SK-N-MC (cell line): Measurements from ENCODE around the gene KRTAP10-9.
"Not testable (repeated sequence)": the region's sequence is repeated elsewhere in the genome, so short reads cannot be mapped to it uniquely, and the experiment has no call there.

ENCODE experiments used
- DNase-seq: peaks from one replicate; pipeline ENCODE4 v3.0.0-alpha.2; 2011; ENCODE audit warnings: low read depth, low spot score
- H3K27ac ChIP-seq: fragments of 200-600 bp; sonication (generic); 2 replicates; pipeline ENCODE4 v1.5.1; 2016; ENCODE audit warnings: mixed run types
- H3K36me3 ChIP-seq: fragments of 200-600 bp; sonication (generic); 2 replicates; pipeline ENCODE4 v1.6.1; 2017; ENCODE audit warnings: antibody characterized with exemption, low read length, mixed read lengths; ENCODE audit not compliant: insufficient read depth
- H3K4me3 ChIP-seq: fragments of 200-600 bp; sonication (generic); 2 replicates; pipeline ENCODE4 v1.5.1; 2016
- H3K9ac ChIP-seq: fragments of 200-600 bp; sonication (generic); 2 replicates; pipeline ENCODE4 v1.8.0; 2017; ENCODE audit warnings: mixed run types, mixed read lengths; ENCODE audit not compliant: insufficient read length
- H3K9me3 ChIP-seq: fragments of 200-600 bp; sonication (generic); 2 replicates; pipeline ENCODE4 v1.6.1; 2017; ENCODE audit warnings: low read depth, mild to moderate bottlenecking, antibody characterized with exemption, low read length, moderate library complexity, mixed read lengths
- EZH2 ChIP-seq: fragments of 200-600 bp; sonication (generic); IDR thresholded peaks from one replicate; pipeline ENCODE4 v1.6.1; 2017; ENCODE audit warnings: antibody characterized with exemption
- FOXP2 ChIP-seq: optimal IDR thresholded peaks from 2 replicates; pipeline ENCODE3; 2011; ENCODE audit warnings: mild to moderate bottlenecking, moderate library complexity; ENCODE audit not compliant: insufficient read depth; ENCODE audit errors: extremely low read length, control extremely low read depth
- POLR2AphosphoS5 ChIP-seq: IDR thresholded peaks from 2 replicates; pipeline ENCODE4 v1.6.1; 2012; ENCODE audit warnings: mild to moderate bottlenecking, low read depth, low read length, borderline replicate concordance

KRTAP10-9 gene

DNA sequence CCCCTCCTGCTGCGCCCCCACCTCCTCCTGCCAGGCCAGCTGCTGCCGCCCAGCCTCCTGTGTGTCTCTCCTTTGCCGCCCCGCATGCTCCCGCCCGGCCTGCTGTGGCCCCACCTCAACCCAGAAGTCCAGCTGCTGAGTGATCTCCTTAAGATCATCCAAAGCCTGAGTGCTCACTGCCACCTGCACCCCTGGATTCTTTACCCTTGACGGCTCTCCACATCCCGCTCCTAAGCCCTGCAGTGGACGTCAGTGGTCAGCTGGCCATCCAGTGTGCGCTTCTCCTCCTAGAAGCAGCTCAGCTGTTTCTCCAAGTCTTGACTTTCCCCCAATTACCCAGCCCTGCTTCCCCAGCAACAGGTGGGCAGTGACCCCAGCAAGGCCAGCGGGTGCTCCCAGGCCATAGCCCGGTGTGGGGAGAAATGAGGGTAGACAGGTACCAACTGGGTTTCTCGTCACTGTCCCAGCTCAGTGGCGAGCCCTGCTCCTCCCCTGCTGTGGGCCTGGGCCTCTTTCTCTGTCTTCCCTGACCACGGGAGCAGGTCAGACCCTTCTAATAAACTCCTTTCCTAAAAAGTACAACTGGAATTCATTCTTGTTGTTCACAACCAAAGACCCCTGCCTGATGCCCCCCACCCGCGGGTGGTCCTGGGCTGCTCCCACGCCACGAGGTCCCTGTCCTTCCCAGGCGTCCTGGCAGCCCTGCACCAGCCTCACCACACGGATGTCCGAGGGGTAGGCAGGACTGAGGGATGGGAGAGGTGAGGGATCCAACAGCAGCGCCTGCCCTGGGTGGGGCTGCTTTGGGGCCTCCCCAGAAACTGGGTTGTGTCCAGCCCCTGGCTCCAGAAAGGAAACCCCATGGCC, 25.1 kb upstream of the KRTAP10-9 start:
- Histone ChIP-seq H3K9ac (no peak overlapping the region), H3K9me3 (no peaks in the 10 kb centered on the region), H3K36me3 (peaks cover 17% of the 10 kb centered on the region), H3K27ac (no peak overlapping the region), H3K4me3 (no peak overlapping the region)
- TF ChIP-seq FOXP2 = no peak
- no peak for TF ChIP-seq POLR2AphosphoS5
- TF ChIP-seq EZH2 = no peak
- DNase-seq = no peak

DNA sequence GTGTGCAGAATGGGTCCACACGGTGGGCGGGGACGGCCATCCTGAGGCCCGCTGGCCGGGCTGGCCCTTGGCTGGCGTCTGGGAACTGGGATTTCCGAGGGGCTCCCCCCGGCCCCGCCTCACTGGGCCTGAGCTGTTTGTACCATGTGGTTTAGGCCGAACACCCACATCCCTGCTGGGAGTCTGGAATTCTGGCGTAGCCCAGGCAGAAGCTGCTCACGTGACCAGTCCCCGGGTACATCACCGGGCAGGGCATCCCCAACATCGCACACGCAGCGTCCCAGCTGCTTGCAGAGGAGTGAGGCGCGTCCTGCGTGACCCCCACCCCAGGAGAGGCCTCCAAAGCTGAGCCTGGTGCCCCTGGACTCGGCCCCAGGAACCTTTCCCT, 24.4 kb upstream of the KRTAP10-9 start:
- no peaks in the 10 kb centered on the region for H3K9me3 ChIP-seq
- no peak overlapping the region for H3K27ac ChIP-seq
- TF ChIP-seq FOXP2 = no peak
- no peak for TF ChIP-seq POLR2AphosphoS5
- no peak for TF ChIP-seq EZH2
- no peak overlapping the region for H3K4me3 ChIP-seq
- no peak for DNase-seq
- H3K9ac ChIP-seq = no peak overlapping the region
- peaks cover 17% of the 10 kb centered on the region for H3K36me3 ChIP-seq

DNA sequence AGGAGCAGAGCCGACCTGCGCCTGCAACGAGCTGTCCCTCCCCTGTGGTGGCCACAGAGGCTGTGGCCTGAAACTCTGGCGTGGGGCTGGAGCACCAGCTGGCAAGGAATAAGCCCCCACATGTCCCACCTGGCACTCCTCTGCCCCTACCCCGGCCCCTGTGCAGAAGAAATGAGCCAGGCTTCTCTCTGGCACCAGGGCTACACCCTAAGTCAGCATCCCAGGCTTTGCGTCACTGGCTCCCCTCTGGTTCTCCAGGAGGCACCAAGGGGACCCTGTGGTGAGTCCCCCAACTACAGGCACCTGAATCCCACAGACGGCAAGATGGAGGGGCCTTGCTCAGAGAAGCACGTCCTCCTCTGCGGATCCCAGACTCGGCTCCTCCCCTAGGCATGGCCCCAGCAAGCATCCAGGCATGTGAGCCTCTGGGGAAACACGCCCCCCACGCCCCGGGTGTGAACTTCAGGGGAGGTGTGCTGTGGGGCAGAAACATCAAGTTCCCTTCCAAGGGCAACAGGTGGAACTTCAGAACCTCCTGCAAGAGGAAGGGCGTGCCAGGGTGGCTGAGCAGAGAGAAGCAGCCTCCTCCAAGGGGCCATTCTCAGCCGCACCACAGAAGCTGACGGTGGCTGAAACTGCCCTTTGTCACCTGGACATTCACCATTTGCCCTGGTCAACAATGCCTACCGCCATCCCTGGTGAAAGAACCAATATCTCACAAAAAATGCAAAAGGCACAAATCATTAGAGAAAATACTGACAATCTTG, 23.6 kb upstream of the KRTAP10-9 start:
- Histone ChIP-seq H3K9me3 (no peaks in the 10 kb centered on the region), H3K9ac (no peak overlapping the region), H3K36me3 (peaks cover 17% of the 10 kb centered on the region), H3K4me3 (no peak overlapping the region), H3K27ac (no peak overlapping the region)
- DNase-seq = no peak
- TF ChIP-seq EZH2 (no peak), POLR2AphosphoS5 (no peak), FOXP2 (no peak)

DNA sequence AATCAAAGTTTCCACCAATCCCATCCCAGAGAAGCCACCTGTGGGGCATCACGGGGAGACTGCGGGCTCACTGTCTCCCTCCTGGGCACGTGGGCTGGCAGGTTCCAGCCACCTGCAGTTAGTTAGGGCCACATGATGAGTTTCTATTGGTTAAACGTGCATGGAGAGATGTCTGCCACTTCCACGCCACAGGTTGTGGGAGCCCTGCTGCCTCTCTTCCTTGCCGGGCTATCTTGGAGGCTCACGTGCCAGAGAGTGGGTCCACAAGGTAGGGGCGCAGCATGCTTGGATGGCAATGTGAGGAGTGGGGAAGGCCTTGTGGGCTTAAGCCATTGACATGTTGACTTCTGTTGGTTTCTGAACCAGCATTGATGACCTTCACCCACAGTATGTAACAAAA, 23.0 kb upstream of the KRTAP10-9 start:
- no peak overlapping the region for H3K9ac ChIP-seq
- H3K27ac ChIP-seq = no peak overlapping the region
- H3K9me3 ChIP-seq = no peaks in the 10 kb centered on the region
- TF ChIP-seq FOXP2 (no peak), EZH2 (no peak), POLR2AphosphoS5 (no peak)
- peaks cover 17% of the 10 kb centered on the region for H3K36me3 ChIP-seq
- no peak for DNase-seq
- no peak overlapping the region for H3K4me3 ChIP-seq

DNA sequence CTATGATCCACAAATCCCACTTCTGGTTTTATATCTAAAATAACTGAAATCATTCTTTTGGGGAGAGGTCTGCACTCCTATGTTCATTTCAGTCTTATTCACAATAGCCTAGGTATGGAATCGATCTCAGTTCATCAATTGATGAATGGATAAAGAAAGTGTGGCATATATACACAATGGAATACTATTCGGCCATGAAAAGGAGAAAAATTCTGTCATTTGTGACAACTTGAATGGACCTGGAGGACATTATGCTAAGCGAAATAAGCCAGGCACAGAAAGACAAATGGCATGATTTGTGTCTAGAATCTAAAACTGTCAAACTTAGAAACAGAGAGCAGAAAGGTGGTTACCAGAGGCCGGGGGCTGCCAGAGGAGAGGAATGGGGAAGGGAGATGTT, 20.4 kb upstream of the KRTAP10-9 start:
- Histone ChIP-seq H3K9me3 (no peaks in the 10 kb centered on the region), H3K27ac (no peak overlapping the region), H3K4me3 (no peak overlapping the region), H3K9ac (no peak overlapping the region), H3K36me3 (peaks cover 17% of the 10 kb centered on the region)
- TF ChIP-seq EZH2 = no peak
- no peak for TF ChIP-seq FOXP2
- no peak for TF ChIP-seq POLR2AphosphoS5
- DNase-seq = no peak

DNA sequence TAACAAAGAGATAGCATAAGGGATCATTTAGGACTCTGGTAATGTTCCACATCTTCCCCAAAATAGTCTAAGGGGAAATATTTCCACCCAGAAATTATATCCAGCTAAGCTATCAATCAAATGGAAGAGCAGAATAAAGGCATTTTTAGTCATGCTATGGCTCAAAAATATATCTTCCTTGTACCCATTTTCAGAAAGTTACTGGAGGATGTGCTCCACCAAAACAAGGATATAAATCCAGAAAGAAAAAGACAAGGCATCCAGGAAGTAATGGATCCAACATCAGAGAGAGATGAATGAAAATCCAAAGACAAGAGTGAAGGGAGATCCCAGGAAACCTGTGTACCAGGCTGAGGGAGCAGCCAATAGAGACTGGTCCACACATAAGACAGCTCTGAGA, 17.7 kb upstream of the KRTAP10-9 start:
- Histone ChIP-seq H3K9me3 (no peaks in the 10 kb centered on the region), H3K36me3 (peaks cover 12% of the 10 kb centered on the region), H3K9ac (no peak overlapping the region), H3K4me3 (no peak overlapping the region), H3K27ac (no peak overlapping the region)
- TF ChIP-seq EZH2 (no peak), POLR2AphosphoS5 (no peak), FOXP2 (no peak)
- no peak for DNase-seq

DNA sequence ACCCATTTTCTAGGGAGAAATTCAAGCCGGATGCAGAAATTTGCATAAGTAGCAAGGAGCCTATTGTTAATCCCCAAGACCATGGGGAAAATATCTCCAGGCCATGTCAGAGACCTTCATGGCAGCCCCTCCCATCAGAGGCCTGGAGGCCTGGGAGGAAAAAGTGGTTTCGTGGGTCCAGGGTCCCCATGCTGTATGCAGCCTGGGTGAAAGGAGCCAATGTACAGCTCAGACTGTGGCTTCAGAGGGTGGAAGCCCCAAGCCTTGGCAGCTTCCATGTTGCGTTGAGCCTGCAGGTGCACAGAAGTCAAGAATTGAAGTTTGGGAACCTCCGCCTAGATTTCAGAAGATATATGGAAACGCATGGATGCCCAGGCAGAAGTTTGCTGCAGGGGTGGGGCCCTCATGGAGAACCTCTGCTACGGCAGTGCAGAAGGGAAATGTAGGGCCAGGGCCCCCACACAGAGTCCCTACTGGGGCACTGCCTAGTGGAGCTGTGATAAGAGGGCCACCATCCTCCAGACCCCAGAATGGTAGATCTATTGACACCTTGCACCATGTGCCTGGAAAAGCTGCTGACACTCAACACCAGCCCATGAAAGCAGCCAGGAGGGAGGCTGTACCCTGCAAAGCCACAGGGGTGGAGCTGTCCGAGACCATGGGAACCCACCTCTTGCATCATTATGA, 16.6 kb upstream of the KRTAP10-9 start:
- not testable (repeated sequence) for H3K9ac ChIP-seq, H3K27ac ChIP-seq, DNase-seq, H3K9me3 ChIP-seq, H3K36me3 ChIP-seq, H3K4me3 ChIP-seq

DNA sequence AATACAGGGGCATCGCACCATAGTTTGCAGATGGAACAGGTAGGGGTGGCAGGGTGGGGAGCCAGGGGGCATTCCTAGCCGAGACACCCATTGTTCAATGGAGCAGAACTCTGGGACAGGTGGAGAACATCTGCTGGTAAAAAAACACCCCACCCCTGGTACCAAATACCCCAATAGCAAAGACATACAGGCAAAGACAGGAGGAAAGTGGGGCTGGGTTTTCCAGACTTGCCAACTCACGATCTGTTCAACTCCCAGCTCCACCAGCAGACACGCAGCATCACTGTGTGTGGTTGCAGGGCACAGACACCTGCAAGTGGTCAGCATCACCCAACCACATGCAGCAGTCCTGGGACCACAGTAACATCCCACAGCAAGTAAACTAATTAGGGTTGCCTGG, 15.3 kb upstream of the KRTAP10-9 start:
- DNase-seq = no peak
- Histone ChIP-seq H3K36me3 (no peaks in the 10 kb centered on the region; the same call in 1 of the 2 replicates), H3K9me3 (no peaks in the 10 kb centered on the region), H3K9ac (no peak overlapping the region), H3K4me3 (no peak overlapping the region), H3K27ac (no peak overlapping the region)
- no peak for TF ChIP-seq FOXP2
- no peak for TF ChIP-seq POLR2AphosphoS5
- TF ChIP-seq EZH2 = no peak
